Panc1 (cell line): ENCODE measurements around the gene ARHGEF17. TPM values are rescaled to one million over a fixed set of nuclear protein-coding genes. Genes with fewer than 3 reads are reported as not detected.

Source experiments
- ATAC-seq: fragments of 200-7000 bp; cut with Tn5 transposase; 2 replicates; pipeline ENCODE4 v1.9.1; 2020; ENCODE audit warnings: mild to moderate bottlenecking, moderate library complexity
- BruUV-seq: library from RNA; stranded (reverse); fragments of 400-500 nt; replicated peaks from 2 replicates; lab custom pipeline; 2021; lab: Mats Ljungman, UMichigan
- CTCF ChIA-PET: fragments of 300-600 bp; sonication (Branson Sonifier 250); formaldehyde crosslinking; loops from one replicate; lab custom pipeline; 2022; ENCODE audit warnings: antibody characterized with exemption; lab: Charles Lee
- POLR2A ChIA-PET: fragments of 300-600 bp; sonication (Branson Sonifier 250); formaldehyde crosslinking; loops from one replicate; lab custom pipeline; 2022; ENCODE audit warnings: antibody characterized with exemption; lab: Charles Lee
- DNase-seq: peaks from one replicate; pipeline ENCODE4 v3.0.0-alpha.2; 2010; ENCODE audit warnings: low read depth, low spot score
- H3K27ac ChIP-seq: 2 replicates; pipeline ENCODE4 v1.5.1; 2011; ENCODE audit warnings: mild to moderate bottlenecking, low read length, inconsistent platforms
- H3K27me3 ChIP-seq: fragments of 200-500 bp; sonication (Bioruptor generic); 2 replicates; pipeline ENCODE4 v1.6.0; 2014; ENCODE audit warnings: low read length, inconsistent platforms; ENCODE audit not compliant: control insufficient read depth, insufficient read depth
- H3K36me3 ChIP-seq: fragments of 200-500 bp; sonication (Bioruptor generic); 2 replicates; pipeline ENCODE4 v1.5.1; 2014; ENCODE audit warnings: inconsistent platforms, mild to moderate bottlenecking, low read length, moderate library complexity; ENCODE audit not compliant: control insufficient read depth, insufficient read depth
- H3K4me1 ChIP-seq: 2 replicates; pipeline ENCODE4 v1.5.1; 2011; ENCODE audit warnings: inconsistent platforms, mild to moderate bottlenecking, low read length, moderate library complexity; ENCODE audit not compliant: control insufficient read depth, insufficient read depth
- H3K4me3 ChIP-seq, 2 experiments: 2 replicates each; pipeline ENCODE4 v1.5.1; 2011 to 2012; ENCODE audit warnings: low read depth in 2 of 2, low read length in 2 of 2, mild to moderate bottlenecking in 2 of 2, inconsistent platforms in 1 of 2, moderate library complexity in 1 of 2
- H3K9me3 ChIP-seq: fragments of 200-500 bp; sonication (Bioruptor generic); 2 replicates; pipeline ENCODE4 v1.5.1; 2014; ENCODE audit warnings: low read depth, mild to moderate bottlenecking, inconsistent platforms, low read length, moderate library complexity; ENCODE audit not compliant: control insufficient read depth, insufficient read depth
- CTCF ChIP-seq: fragments of 450-650 bp; IDR thresholded peaks from 2 replicates; pipeline ENCODE4 v1.5.1; 2017; ENCODE audit warnings: mild to moderate bottlenecking
- POLR2AphosphoS5 ChIP-seq: IDR thresholded peaks from 2 replicates; pipeline ENCODE4 v1.6.1; 2012; ENCODE audit warnings: mild to moderate bottlenecking, low read depth, low read length, moderate library complexity
- REST ChIP-seq, 2 experiments: IDR thresholded peaks; 2 replicates each; pipeline ENCODE4 v1.6.1; 2011 to 2012; ENCODE audit warnings: low read depth in 2 of 2, control low read depth in 1 of 2, low read length in 1 of 2, mild to moderate bottlenecking in 1 of 2, moderate library complexity in 1 of 2; ENCODE audit not compliant: insufficient read depth in 1 of 2
- SIN3A ChIP-seq: IDR thresholded peaks from 2 replicates; pipeline ENCODE4 v1.6.1; 2012; ENCODE audit warnings: low read depth, mild to moderate bottlenecking, low read length, moderate library complexity, borderline replicate concordance; ENCODE audit not compliant: insufficient read depth
- TCF7L2 ChIP-seq: IDR thresholded peaks from 2 replicates; pipeline ENCODE4 v1.6.1; 2011; ENCODE audit warnings: mild to moderate bottlenecking, low read depth, low read length, inconsistent platforms
- in situ Hi-C: cut with HindIII; loops from 2 replicates; pipeline ENCODE4 v1.10.0; 2016; ENCODE audit warnings: low sequenced_read_pairs, low pct_unique_long_range_greater_than_20kb
- intact Hi-C: fragments of 100-400 bp; cut with micrococcal nuclease; formaldehyde crosslinking; loops from one replicate; pipeline ENCODE4 v1.10.0; 2022; ENCODE audit not compliant: unreplicated experiment
- total RNA-seq: library from RNA; stranded (reverse); gene quantifications from one replicate; pipeline ENCODE4 v1.2.1, GENCODE V29; 2021; ENCODE audit not compliant: unreplicated experiment

ARHGEF17 gene
- total RNA-seq, 1 experiment from 2014 or later: 43.2 TPM

GRCh38 chr11:73320763-73321603 is 12.9 kb downstream of the ARHGEF17 start:
- ChIA-PET CTCF (interaction anchor here (0.7 kb wide), 2 partner anchors 15 to 1423 kb away, joined by 7 to 13 read pairs; no protein-coding TSS in a partner anchor), POLR2A (no interaction called here)
- Histone ChIP-seq H3K4me3 (no peak overlapping the region), H3K27me3 (no peaks in the 10 kb centered on the region), H3K27ac (peak overlapping the region; percentile 15; the same call in 1 of the 2 replicates), H3K36me3 (no peaks in the 10 kb centered on the region), H3K9me3 (no peaks in the 10 kb centered on the region), H3K4me1 (peaks cover 29% of the 10 kb centered on the region)
- BruUV-seq: no TSS peak
- no peak; the same call in 1 of the 2 replicates for ATAC-seq
- no peak for DNase-seq
- TF ChIP-seq CTCF: no peak
- no peak for TF ChIP-seq TCF7L2
- TF ChIP-seq REST (IDR thresholded peaks at IDR 0.05; ENCODE audit: insufficient read depth in 1 of 2, low read depth in 2 of 2, low read length in 1 of 2): no peak
- TF ChIP-seq SIN3A: no peak
- in situ Hi-C loops (no loop called here), intact Hi-C loops (no loop called here)

GRCh38 chr11:73321604-73322381 is 13.7 kb downstream of the ARHGEF17 start:
- DNase-seq: no peak
- no peaks in the 10 kb centered on the region for H3K27me3 ChIP-seq
- no peak overlapping the region for H3K4me3 ChIP-seq
- no TSS peak for BruUV-seq
- CTCF ChIA-PET: interaction anchor here (1.0 kb wide), 1 partner anchor 14 kb away, joined by 7 read pairs; no protein-coding TSS in a partner anchor
- peaks cover 29% of the 10 kb centered on the region for H3K4me1 ChIP-seq
- no peak for ATAC-seq
- intact Hi-C loops: no loop called here
- H3K27ac ChIP-seq: peak overlapping the region; percentile 15; the same call in 1 of the 2 replicates
- POLR2A ChIA-PET: no interaction called here
- no peaks in the 10 kb centered on the region for H3K9me3 ChIP-seq
- H3K36me3 ChIP-seq: no peaks in the 10 kb centered on the region
- TF ChIP-seq TCF7L2: no peak
- no peak for TF ChIP-seq REST (IDR thresholded peaks at IDR 0.05; ENCODE audit: insufficient read depth in 1 of 2, low read depth in 2 of 2, low read length in 1 of 2)
- TF ChIP-seq SIN3A: no peak
- TF ChIP-seq POLR2AphosphoS5: no peak
- TF ChIP-seq CTCF: no peak
- in situ Hi-C loops: no loop called here
